Stimulated activated naive CD4-positive, alpha-beta T cell (primary cell): ENCODE measurements around the gene NCOA7.
"Not testable (repeated sequence)": the region's sequence is repeated elsewhere in the genome, so short reads cannot be mapped to it uniquely, and the experiment has no call there.

Source experiments
- DNase-seq, 6 experiments: peaks; one replicate each; lab custom pipeline; 2025; lab: John Stamatoyannopoulos, UW

Gene NCOA7

GRCh38 chr6:125836466-125836865 lies 45.7 kb downstream of the NCOA7 start:
- no peak for DNase-seq

DNA sequence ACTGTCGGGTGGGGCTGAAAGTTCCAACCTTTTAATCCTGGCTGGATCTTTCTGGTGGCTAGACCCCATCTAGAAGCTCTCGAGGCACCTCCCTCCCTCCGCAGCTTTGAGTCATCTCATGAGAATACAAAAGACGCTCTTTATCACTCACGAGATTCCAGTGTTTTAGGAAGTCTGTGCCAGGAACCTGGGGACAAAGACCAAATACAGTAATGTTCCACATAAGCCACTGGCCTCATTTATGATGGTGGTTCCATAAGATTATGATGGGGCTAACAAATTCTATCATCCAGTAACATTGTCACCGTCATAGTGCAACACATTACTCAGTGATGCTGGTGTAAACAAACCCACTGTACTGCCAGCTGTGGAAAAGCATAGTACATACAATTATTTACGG lies 48.7 kb downstream of the NCOA7 start:
- no peak for DNase-seq

DNA sequence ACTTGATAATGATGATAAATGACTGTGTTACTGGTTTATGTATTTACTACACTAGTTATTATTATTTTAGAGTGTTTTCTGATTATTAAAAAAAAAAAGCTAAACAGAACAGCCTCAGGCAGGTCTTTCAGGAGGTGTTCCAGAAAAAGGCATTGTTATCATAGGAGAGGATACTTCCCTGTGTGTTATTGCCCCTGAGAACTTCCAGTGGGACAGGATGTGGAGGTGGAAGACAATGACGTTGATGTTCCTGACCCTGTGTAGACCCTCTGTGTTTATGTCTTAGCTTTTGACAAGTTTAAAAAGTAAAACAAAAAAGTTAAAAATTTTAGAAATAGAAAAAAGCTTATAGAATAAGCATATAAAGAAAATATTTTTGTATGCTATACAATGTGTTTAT lies 49.1 kb downstream of the NCOA7 start:
- no peak for DNase-seq

DNA sequence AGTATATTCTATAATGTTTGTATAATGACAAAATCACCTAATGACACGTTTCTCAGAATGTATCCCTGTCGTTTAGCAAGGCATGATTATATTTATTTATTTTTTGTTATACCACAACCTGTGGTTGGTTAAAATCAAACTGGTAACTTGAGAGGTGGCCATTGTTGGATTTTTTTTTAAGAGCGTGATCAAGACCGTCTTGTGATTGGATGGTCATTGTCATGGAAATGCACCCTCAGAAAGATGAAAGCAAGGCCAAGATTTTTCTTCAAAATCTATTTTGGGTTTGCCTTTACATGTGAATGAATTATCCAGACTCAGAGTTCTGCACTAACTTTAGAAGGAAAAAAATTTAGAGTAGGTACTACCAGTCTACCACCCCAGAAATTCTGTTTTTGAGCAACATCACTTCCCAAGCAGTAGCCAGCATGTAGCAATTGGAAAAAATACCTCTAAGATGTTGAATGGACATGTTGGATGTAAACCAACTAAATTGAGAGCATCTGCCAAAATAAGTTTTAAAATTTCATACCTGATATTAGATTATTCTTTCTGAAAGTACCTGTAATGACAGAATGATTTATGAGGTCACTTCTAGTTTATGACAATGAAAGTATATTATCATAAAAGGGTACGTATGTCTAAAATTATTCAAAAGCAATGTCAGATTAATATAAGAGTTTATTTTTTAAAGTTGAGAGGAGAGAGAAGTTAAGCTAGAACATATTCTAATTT lies 50.8 kb downstream of the NCOA7 start:
- DNase-seq: no peak

- no peak for DNase-seq
Measured at GRCh38 chr6:125842091-125842626, 51.4 kb downstream of the NCOA7 start.

DNA sequence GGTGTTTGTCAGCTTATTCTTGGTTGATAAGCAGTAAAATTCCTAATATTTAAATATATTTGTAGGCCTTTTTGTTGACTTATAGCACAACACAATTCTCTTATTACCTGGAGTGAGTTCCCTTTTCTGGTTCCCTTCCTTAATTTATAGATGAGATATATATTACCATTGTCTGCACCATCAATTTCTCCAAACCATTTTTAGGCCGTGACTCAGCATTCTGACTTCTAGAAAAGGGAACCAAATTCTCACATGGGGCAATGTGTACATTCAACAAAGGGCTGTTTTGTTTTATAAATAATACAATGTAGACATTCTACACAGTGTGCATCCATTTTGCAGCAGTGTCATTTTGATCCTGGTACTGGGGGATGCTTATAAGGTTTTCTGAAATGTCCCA lies 52.8 kb downstream of the NCOA7 start:
- DNase-seq: no peak

DNA sequence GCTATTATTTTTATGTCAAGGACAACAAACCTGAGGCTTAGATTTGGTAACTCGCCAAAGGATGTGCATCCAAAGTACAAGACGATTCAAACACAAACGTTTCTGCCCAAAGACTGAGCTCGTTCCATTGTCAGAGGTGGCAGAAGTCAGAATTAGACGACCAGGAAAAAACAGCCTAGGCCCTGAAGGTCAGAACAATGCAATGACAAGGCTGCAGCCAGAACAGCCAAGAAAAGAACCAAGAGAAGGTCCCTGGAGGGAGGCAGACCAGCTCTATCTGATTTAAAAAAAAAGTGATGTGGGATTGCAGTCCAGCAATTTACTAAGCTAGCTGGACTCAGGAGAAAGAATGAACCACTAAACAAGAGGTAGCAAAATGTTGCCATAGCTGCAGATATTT lies 54.2 kb downstream of the NCOA7 start:
- DNase-seq: no peak

DNA sequence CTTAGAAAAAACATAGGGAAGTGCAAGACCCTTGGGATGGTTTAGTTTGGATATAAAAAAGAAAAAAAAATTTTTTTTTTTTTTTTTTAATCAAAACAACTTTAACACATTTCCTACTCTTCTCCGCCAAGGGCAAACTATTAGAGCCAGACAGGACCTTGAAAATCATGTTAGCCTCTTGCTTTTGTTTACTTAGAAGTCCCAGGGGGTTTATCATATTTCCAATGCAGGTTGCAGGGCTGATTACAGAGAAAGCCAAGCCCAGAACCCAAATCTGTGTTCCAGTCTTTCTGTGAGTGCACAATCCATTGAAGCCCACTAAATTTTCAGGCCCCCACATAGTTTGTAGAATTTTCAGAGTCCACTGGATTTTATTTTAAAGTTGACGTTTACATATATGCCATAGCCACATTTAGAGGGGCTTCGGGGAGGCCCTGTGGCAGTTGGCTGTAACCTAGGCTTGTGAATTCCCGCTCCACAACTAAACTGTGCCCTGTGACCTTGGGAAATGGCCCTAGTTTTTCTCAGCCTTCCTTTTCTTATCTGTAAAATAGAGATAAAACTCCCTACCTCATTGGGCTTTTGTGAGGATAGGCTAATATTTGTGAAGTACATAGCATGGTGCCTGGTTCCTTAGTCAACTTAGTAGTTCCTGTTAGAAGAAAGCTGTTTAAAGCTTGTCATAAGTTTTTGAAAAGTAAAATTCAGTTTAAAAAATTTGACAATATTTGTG lies 55.7 kb downstream of the NCOA7 start:
- DNase-seq: no peak

DNA sequence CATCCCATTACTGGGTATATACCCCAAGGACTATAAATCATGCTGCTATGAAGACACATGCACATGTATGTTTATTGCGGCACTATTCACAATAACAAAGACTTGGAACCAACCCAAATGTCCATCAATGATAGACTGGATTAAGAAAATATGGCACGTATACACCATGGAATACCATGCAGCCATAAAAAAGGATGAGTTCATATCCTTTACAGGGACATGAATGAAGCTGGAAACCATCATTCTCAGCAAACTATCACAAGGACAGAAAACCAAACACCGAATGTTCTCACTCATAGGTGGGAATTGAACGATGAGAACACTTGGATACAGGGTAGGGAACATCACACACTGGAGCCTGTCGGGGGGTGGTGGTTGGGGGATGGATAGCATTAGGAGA lies 57.5 kb downstream of the NCOA7 start:
- not testable (repeated sequence) for DNase-seq

GRCh38 chr6:125850361-125850760 lies 59.6 kb downstream of the NCOA7 start:
- DNase-seq: no peak

DNA sequence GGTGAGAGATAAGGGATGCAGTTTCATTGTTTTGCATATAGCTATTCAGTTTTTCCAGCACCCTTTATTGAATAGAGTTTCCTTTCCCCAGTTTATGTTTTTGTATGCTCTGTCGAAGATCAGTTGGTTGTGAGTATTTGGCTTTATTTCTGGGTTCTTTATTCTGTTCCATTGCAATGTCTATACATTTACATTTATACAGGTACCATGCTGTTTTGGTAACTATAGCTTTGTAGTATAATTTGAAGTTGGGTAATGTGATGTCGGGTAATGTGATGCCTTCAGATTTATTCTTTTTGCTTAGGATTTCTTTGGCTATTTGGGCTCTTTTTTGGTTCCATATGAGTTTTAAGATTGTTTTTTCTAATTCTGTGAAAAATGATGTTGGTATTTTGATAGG lies 61.8 kb downstream of the NCOA7 start:
- DNase-seq: no peak

DNA sequence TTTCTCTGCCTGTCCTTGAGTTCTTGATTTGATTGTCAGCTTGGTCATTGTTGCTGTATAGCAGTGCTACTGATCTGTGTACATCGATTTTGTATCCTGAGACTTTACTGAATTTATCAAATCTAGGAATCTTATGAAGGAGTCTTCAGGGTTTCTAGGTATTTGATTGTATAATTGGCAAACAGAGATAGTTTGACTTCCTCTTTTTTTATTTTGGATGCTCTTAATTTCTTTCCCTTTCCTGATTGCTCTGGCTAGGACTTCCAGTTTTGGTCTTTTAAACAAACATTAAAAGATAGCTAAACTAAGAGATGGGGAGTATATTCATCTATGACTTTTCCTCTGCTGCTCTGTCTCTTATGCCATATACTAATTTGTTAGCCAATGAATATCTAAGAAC lies 62.4 kb downstream of the NCOA7 start:
- DNase-seq: no peak

GRCh38 chr6:125853756-125854155 lies 63.0 kb downstream of the NCOA7 start:
- no peak for DNase-seq

DNA sequence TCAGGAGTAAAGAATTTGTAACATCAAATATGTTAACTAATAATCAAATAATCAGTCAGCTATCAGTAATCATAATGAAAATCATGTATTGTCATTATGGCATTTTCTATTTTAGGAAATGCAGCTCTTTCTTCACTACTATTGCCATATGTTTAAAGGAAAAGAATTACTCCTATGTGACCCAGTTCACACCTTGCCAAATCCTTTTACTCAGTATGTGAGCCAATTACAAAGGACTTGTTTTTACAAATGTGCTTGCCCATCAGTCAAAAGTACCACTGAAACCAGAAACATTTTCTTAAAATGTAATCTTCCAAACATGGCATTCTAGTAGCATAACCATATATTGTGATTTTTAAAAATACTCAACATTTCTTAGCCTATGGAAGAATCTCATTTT lies 63.6 kb downstream of the NCOA7 start:
- no peak for DNase-seq

DNA sequence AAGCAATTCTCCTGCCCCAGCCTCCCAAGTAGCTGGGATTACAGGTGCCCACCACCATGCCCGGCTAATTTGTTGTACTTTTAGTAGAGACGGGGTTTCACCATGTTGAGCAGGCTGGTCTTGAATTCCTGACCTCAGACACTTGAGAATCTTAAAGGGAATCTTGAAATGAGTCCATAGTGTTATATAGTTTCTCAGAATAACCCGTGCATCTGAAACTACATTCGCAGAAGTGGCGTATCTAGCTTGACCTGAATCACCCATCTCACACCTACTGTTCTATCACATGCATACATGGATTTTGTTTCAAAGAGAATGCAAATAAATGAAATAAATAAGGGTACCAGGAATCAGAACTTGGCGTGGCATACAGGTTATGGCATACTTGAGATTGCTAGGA lies 65.0 kb downstream of the NCOA7 start:
- DNase-seq: no peak

DNA sequence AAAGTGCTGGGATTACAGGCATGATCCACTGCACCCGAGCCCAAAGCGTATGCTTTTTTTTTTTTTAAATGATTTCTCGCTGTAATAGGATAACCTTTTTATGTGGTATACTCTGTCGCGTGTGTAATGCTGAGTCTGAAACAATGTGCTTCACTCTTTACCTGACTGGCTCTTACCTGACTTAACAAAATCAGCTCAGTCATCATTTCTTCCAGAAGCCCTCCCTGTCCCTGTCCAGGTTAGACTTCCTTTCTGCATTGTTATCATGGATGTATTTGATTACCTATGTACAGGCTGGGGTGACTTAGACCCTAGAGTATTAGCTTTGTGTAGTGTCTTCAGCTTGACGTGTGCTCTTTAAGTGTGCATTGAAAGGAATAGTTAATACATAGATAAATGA lies 67.1 kb downstream of the NCOA7 start:
- no peak for DNase-seq

GRCh38 chr6:125858427-125859320 lies 67.9 kb downstream of the NCOA7 start:
- no peak for DNase-seq

DNA sequence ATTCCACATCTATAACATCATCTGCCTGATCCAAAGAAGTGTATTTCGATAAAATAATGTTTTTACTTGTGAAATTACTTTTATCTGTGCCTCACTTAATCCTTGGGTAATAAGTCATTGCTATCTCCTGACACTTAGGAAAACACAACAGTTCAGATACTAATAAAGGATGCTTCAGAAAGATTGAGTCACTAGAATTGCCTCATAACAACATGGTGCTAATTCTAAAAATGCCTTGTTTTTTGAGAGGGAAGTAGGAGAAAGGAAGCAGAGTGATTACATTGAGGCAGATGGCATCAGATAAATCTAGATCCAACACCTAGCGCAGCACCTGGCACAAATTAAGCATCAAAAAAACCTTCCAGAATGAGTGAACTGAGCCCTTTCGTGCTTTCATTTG lies 69.0 kb downstream of the NCOA7 start:
- no peak for DNase-seq

- DNase-seq: no peak
Measured at GRCh38 chr6:125863023-125863422, 72.3 kb downstream of the NCOA7 start.

DNA sequence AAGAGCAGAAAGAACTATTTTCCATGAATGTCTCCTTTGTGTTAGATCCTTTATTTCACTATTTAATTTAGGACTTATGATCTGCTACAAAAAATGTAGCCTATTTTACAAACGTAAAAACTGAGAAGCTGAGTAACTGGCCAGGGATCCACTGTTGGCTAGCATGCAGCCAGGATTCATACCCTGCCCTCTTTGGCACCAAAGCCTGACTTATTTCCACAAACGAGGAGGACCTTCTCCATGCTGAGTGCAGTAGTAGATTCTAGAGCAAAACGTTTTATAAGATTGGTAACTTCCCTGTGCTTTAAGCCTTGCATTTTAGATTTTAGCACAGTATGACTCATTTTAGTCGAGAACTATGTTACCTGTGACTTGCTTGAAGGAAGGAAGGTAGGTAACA lies 74.3 kb downstream of the NCOA7 start:
- no peak for DNase-seq

DNA sequence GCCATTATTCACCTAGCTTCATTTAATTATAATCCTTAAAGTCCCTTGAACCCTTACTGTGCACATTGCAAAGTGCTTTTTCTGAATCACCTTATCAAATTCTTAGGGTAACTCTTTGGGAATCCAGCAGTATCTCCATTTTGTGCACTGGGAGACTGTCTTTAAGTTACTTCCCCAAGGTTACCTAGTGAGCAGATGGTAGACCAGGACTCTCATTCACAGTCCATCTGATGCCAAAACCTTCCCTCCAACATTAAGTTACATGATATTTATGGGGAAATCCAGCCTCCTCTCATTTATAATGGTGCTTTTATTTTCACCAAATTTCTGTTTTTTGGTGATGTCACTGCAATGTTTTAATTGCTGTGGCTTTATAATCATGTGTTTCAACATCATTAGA lies 75.7 kb downstream of the NCOA7 start:
- no peak for DNase-seq

DNA sequence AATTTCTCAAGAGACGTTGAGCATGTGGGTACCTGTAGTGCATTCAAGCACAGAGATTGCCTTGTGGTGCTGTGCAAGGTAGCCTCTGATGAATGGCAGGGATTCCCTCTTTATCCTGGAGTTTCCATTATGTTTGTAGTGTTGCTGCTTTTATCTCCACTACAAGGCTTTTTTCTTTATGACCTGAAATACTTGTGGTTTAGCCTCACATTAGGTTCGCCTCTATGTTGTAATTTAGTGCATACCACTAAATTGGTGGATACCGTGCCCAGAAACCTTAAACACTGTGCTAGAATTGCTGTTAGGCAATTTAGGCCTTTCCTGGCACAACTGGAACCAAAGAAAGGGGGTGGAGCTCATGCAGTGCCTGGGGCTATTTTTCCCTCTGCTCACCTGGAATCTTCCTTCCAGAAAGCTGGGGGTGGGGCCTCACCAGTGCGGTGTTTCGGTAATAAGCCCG lies 76.8 kb downstream of the NCOA7 start:
- DNase-seq: no peak
